C4-2B (cell line): ENCODE data around the gene CMTM2.
"Not testable (repeated sequence)": the region's sequence is repeated elsewhere in the genome, so short reads cannot be mapped to it uniquely, and the experiment has no call there.

Experiments used
- ZFX ChIP-seq: fragments of 450-650 bp; IDR thresholded peaks from 2 replicates; pipeline ENCODE4 v1.6.1; 2017
- TF ChIP-seq, protein P1 (sequence below): fragments of 450-650 bp; conservative IDR thresholded peaks from 2 replicates; pipeline ENCODE4 v1.5.1; 2017; ENCODE audit warnings: mild to moderate bottlenecking

DNA sequence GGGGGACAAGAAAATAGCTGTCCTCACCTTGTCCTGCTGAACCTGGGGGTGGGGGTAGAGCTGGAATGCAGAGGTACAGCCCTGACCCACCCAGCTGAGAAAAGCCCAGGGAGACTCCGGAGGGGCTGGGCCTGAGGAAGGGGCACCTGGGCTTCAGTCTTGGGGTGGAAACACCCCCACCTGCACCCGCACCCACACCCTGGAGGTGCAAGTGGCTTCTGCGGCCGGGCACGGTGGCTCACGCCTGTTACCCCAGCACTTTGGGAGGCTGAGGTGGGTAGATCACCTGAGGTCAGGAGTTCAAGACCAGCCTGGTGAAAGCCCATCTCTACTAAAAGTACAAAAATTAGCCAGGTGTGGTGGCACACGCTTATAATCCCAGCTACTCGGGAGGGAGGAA, 32.6 kb downstream of the CMTM2 start:
- TF ChIP-seq, protein P1, sequence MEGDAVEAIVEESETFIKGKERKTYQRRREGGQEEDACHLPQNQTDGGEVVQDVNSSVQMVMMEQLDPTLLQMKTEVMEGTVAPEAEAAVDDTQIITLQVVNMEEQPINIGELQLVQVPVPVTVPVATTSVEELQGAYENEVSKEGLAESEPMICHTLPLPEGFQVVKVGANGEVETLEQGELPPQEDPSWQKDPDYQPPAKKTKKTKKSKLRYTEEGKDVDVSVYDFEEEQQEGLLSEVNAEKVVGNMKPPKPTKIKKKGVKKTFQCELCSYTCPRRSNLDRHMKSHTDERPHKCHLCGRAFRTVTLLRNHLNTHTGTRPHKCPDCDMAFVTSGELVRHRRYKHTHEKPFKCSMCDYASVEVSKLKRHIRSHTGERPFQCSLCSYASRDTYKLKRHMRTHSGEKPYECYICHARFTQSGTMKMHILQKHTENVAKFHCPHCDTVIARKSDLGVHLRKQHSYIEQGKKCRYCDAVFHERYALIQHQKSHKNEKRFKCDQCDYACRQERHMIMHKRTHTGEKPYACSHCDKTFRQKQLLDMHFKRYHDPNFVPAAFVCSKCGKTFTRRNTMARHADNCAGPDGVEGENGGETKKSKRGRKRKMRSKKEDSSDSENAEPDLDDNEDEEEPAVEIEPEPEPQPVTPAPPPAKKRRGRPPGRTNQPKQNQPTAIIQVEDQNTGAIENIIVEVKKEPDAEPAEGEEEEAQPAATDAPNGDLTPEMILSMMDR = not testable (repeated sequence)
- TF ChIP-seq ZFX = not testable (repeated sequence)
